ENCODE results near the gene HEATR5A. TPM values are rescaled to one million over a fixed set of nuclear protein-coding genes. Genes with fewer than 3 reads are reported as not detected.

Gene HEATR5A
- total RNA-seq, 6 experiments from 2014 or later = 59.7 to 83.3 (median 66.4) TPM

GRCh38 chr14:31286456-31287293 lies 133.7 kb downstream of the HEATR5A start:
- no peak overlapping the region for H3K4me3 Mint-ChIP-seq
- TF ChIP-seq, protein P1, sequence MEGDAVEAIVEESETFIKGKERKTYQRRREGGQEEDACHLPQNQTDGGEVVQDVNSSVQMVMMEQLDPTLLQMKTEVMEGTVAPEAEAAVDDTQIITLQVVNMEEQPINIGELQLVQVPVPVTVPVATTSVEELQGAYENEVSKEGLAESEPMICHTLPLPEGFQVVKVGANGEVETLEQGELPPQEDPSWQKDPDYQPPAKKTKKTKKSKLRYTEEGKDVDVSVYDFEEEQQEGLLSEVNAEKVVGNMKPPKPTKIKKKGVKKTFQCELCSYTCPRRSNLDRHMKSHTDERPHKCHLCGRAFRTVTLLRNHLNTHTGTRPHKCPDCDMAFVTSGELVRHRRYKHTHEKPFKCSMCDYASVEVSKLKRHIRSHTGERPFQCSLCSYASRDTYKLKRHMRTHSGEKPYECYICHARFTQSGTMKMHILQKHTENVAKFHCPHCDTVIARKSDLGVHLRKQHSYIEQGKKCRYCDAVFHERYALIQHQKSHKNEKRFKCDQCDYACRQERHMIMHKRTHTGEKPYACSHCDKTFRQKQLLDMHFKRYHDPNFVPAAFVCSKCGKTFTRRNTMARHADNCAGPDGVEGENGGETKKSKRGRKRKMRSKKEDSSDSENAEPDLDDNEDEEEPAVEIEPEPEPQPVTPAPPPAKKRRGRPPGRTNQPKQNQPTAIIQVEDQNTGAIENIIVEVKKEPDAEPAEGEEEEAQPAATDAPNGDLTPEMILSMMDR (IDR thresholded peaks at IDR 0.05) = peak; percentile 65
- H3K4me1 Mint-ChIP-seq (ENCODE audit: low read depth) = peaks cover 29% of the 10 kb centered on the region
- H3K27ac Mint-ChIP-seq = no peak overlapping the region
- H3K36me3 Mint-ChIP-seq (ENCODE audit: low read depth) = peaks cover 14% of the 10 kb centered on the region
- DNase-seq = no peak
- H3K27me3 Mint-ChIP-seq (ENCODE audit: insufficient read depth) = peaks cover 2% of the 10 kb centered on the region; the same call in 1 of the 2 replicates
- H3K9me3 Mint-ChIP-seq = no peaks in the 10 kb centered on the region

DNA sequence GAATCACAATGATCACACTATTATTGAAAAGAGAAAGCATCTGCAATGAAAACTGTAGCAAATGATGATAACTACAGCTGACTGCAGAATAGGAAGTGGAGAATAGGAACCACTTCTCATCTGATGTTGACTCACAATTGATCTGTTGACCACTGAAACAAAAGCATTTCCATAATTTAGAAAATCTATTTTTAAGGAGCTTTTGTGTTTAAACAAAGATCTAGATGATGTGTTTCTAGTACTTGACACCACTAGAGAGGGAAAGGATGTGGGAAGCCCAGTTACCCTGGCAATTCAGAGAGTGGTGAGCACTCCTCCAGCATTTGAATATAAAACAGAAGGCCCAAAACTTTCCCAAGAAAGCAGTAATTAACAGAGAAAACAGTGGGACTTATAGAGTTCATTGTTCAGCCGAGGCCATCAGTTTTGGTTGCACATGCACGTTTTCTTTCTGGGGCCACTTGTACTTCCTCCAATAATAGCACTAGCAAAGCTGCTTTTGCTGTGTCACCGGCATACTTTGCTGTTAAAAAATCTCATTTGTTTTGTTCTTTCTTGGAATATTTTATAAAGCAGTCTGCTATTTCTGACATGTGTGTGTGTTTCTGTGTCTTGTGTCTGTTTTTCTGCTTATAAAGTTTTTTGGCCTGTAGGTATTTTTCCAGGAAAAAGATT lies 136.6 kb downstream of the HEATR5A start:
- H3K27ac Mint-ChIP-seq = peak overlapping the region; percentile 74
- DNase-seq = no peak
- H3K4me1 Mint-ChIP-seq (ENCODE audit: low read depth) = peaks cover 22% of the 10 kb centered on the region; the same call in 1 of the 2 replicates

GRCh38 chr14:31283153-31283552 lies 137.2 kb downstream of the HEATR5A start:
- Mint-ChIP-seq H3K9me3 (no peaks in the 10 kb centered on the region), H3K27ac (no peak overlapping the region; the same call in 1 of the 2 replicates), H3K27me3 (ENCODE audit: insufficient read depth) (peaks cover 2% of the 10 kb centered on the region; the same call in 1 of the 2 replicates), H3K4me3 (no peak overlapping the region), H3K36me3 (ENCODE audit: low read depth) (peaks cover 12% of the 10 kb centered on the region), H3K4me1 (ENCODE audit: low read depth) (peaks cover 21% of the 10 kb centered on the region; the same call in 1 of the 2 replicates)
- TF ChIP-seq, protein P1 (IDR thresholded peaks at IDR 0.05) = no peak
- DNase-seq = no peak

More for the DNA sequence above, 136.6 kb downstream of the HEATR5A start:
- no peaks in the 10 kb centered on the region for H3K9me3 Mint-ChIP-seq
- peaks cover 12% of the 10 kb centered on the region for H3K36me3 Mint-ChIP-seq (ENCODE audit: low read depth)
- no peak overlapping the region for H3K4me3 Mint-ChIP-seq
- TF ChIP-seq, protein P1 (IDR thresholded peaks at IDR 0.05) = no peak
- peaks cover 2% of the 10 kb centered on the region; the same call in 1 of the 2 replicates for H3K27me3 Mint-ChIP-seq (ENCODE audit: insufficient read depth)

DNA sequence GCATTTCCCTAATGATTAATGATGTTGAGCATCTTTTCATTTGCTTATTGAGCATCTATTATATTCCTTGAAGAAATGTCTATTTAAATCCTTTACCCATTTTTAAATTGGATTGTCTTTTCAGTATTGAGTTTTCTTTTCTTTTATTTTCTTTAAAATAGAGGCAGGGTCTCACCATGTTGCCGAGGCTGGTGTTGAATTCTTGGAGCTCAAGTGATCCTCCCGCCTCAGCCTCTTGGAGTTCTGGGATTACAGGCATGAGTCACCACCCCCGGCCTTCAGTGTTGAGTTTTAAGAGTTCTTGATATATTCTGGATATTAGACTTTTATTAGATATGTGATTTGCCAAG lies 139.5 kb downstream of the HEATR5A start:
- no peak for DNase-seq
- TF ChIP-seq, protein P1 (IDR thresholded peaks at IDR 0.05) = no peak
- no peaks in the 10 kb centered on the region for H3K27me3 Mint-ChIP-seq (ENCODE audit: insufficient read depth)
- no peak overlapping the region for H3K27ac Mint-ChIP-seq
- H3K4me3 Mint-ChIP-seq = no peak overlapping the region
- peaks cover 12% of the 10 kb centered on the region; the same call in 1 of the 2 replicates for H3K4me1 Mint-ChIP-seq (ENCODE audit: low read depth)
- H3K9me3 Mint-ChIP-seq = peaks cover 13% of the 10 kb centered on the region
- peaks cover 4% of the 10 kb centered on the region; the same call in 1 of the 2 replicates for H3K36me3 Mint-ChIP-seq (ENCODE audit: low read depth)

GRCh38 chr14:31280132-31280870 lies 140.0 kb downstream of the HEATR5A start:
- peaks cover 18% of the 10 kb centered on the region for H3K9me3 Mint-ChIP-seq
- no peak overlapping the region for H3K27ac Mint-ChIP-seq
- DNase-seq = no peak
- H3K36me3 Mint-ChIP-seq (ENCODE audit: low read depth) = peaks cover 4% of the 10 kb centered on the region
- no peak overlapping the region for H3K4me3 Mint-ChIP-seq
- TF ChIP-seq, protein P1 (IDR thresholded peaks at IDR 0.05) = no peak
- peaks cover 12% of the 10 kb centered on the region; the same call in 1 of the 2 replicates for H3K4me1 Mint-ChIP-seq (ENCODE audit: low read depth)
- H3K27me3 Mint-ChIP-seq (ENCODE audit: insufficient read depth) = no peaks in the 10 kb centered on the region
